OCI-LY1 (cell line): Measurements from ENCODE around the gene SPIB.

ENCODE experiments used
- CTCF ChIP-seq: fragments of 200-600 bp; sonication (generic), shearing (Covaris generic); IDR thresholded peaks from 2 replicates; pipeline ENCODE4 v1.5.1; 2017; ENCODE audit warnings: mild to moderate bottlenecking, antibody characterized with exemption, low read length, moderate library complexity, mixed read lengths
- EZH2 ChIP-seq: fragments of 200-600 bp; sonication (generic), shearing (Covaris generic); IDR thresholded peaks from 2 replicates; pipeline ENCODE4 v1.8.0; 2017; ENCODE audit warnings: borderline replicate concordance, mixed run types, mild to moderate bottlenecking, antibody characterized with exemption, low read length, moderate library complexity, mixed read lengths

GRCh38 chr19:50459638-50460037, 40.9 kb downstream of the SPIB start:
- TF ChIP-seq CTCF (no peak), EZH2 (no peak)
